HG03097 (cell line): ENCODE measurements around the gene HOXC4.

Experiments
- ATAC-seq: cut with Tn5 transposase; IDR thresholded peaks from one replicate; pipeline ENCODE4 v1.9.1; 2021; ENCODE audit not compliant: unreplicated experiment, low FRiP score

HOXC4 gene

GRCh38 chr12:54053751-54054741 is at the start of gene HOXC4:
HOXC4 (plus strand) TSS chr12:54053835; CDS start chr12:54053923, 88 bp downstream.
- no peak for ATAC-seq

GRCh38 chr12:54004063-54004840 is 49.4 kb upstream of the HOXC4 start:
- no peak for ATAC-seq

GRCh38 chr12:54004841-54005530 is 48.6 kb upstream of the HOXC4 start:
- no peak for ATAC-seq

GRCh38 chr12:54005531-54005852 is 48.1 kb upstream of the HOXC4 start:
- no peak for ATAC-seq

GRCh38 chr12:54005853-54006558 is 47.6 kb upstream of the HOXC4 start:
- peak; percentile 62 for ATAC-seq

GRCh38 chr12:54006559-54007220 is 46.9 kb upstream of the HOXC4 start:
- ATAC-seq = no peak

GRCh38 chr12:54007538-54008259 is 45.9 kb upstream of the HOXC4 start:
- ATAC-seq = no peak

GRCh38 chr12:54008260-54008552 is 45.4 kb upstream of the HOXC4 start:
- no peak for ATAC-seq

GRCh38 chr12:54009171-54010052 is 44.2 kb upstream of the HOXC4 start:
- no peak for ATAC-seq

- no peak for ATAC-seq
Observed at GRCh38 chr12:54010053-54010971, 43.3 kb upstream of the HOXC4 start.

GRCh38 chr12:54010972-54011664 is 42.5 kb upstream of the HOXC4 start:
- ATAC-seq = no peak

GRCh38 chr12:54011665-54012532 is 41.7 kb upstream of the HOXC4 start:
- no peak for ATAC-seq

GRCh38 chr12:54012631-54013409 is 40.8 kb upstream of the HOXC4 start:
- no peak for ATAC-seq

GRCh38 chr12:54014377-54015017 is 39.1 kb upstream of the HOXC4 start:
- no peak for ATAC-seq
